ENCODE measurements around the gene CACNB4. TPM values are rescaled to one million over a fixed set of nuclear protein-coding genes. Genes with fewer than 3 reads are reported as not detected.
A peak's percentile ranks its signal among the peaks of the same experiment; 100 is the strongest.

The CACNB4 gene
- total RNA-seq, 1 experiment from 2014 or later = 2.0 TPM

DNA sequence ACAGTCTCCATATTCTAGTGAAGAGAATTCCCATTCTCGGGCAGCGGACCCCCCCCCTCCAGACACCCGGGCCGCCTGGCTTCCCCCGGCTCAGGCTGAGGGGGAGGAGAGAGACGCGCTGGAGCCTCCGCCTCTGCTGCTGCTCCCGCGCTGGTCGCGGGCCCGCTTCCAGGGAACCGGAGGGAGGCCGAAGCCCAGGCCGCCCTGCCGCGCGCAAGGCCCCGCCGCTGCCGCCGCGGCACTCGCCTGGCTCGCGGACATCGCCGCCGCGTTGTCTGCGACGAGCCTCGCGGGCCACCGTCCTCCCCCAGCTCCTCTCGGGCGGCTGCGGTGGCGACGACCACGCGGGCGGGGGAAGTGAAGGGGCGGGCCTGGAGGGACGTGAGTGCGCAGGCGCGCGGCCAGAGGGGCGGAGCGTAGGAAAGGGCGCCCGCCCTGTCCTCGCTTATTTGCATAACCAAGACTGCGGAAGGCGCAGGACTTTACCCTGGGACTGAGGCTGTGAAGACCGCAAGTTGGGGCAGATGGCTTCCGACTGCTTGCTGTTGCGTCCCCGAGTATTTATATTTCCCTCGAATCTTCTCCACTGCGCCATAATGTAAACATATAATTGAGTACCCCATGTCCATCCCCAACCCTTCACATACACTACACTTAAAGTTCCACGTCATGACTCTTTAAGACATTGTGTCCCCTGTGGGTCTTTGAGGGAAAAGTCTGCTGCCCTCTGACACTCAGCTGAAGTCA is 270.5 kb downstream of the CACNB4 start, which contains the start of gene ARL5A (continued):
- TF ChIP-seq, protein P1, sequence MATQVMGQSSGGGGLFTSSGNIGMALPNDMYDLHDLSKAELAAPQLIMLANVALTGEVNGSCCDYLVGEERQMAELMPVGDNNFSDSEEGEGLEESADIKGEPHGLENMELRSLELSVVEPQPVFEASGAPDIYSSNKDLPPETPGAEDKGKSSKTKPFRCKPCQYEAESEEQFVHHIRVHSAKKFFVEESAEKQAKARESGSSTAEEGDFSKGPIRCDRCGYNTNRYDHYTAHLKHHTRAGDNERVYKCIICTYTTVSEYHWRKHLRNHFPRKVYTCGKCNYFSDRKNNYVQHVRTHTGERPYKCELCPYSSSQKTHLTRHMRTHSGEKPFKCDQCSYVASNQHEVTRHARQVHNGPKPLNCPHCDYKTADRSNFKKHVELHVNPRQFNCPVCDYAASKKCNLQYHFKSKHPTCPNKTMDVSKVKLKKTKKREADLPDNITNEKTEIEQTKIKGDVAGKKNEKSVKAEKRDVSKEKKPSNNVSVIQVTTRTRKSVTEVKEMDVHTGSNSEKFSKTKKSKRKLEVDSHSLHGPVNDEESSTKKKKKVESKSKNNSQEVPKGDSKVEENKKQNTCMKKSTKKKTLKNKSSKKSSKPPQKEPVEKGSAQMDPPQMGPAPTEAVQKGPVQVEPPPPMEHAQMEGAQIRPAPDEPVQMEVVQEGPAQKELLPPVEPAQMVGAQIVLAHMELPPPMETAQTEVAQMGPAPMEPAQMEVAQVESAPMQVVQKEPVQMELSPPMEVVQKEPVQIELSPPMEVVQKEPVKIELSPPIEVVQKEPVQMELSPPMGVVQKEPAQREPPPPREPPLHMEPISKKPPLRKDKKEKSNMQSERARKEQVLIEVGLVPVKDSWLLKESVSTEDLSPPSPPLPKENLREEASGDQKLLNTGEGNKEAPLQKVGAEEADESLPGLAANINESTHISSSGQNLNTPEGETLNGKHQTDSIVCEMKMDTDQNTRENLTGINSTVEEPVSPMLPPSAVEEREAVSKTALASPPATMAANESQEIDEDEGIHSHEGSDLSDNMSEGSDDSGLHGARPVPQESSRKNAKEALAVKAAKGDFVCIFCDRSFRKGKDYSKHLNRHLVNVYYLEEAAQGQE (IDR thresholded peaks at IDR 0.05; ENCODE audit: low read depth) = no peak
- no peak for TF ChIP-seq ZNF274 (IDR thresholded peaks at IDR 0.05; ENCODE audit: low read depth, low read length)

DNA sequence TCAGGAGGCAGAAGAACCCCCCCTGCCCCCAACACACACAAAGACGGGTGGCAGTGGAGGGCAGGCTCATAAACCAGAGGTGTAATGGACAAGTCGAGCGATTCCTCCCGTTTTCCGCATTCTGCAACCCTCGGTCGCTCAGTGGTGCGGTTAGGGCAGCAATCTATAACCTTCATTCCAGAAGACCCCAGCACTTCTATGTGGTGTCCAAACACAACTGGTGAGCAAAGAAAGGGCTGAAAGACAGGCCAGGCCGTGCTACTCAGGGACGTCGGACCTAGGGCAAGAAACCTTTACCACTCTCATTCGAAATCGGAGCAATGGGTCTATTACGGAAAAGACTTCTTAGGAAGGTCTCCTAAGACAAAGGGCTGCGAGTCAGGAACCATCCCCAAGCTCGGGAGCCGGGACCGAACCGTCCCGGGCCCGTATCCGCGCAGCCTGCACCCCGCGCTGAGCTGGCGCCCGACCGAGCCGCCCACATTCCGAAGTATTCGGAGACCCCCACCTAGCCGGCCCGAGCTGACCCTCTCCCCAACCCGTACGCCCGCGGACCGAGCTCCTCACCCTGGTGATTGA is 271.2 kb downstream of the CACNB4 start:
- H3K27ac ChIP-seq (ENCODE audit: low read depth, low read length) = peak overlapping the region; percentile 75
- H3K4me2 ChIP-seq (ENCODE audit: low read length) = peak overlapping the region; percentile 81
- H3K9me3 ChIP-seq (ENCODE audit: control insufficient read depth in 1 of 2, insufficient read depth in 1 of 2, low read depth in 1 of 2, low read length in 2 of 2) = no peaks in the 10 kb centered on the region
- H2AFZ ChIP-seq (ENCODE audit: low read depth, low read length, poor library complexity, severe bottlenecking) = no peak overlapping the region
- DNase-seq (ENCODE audit: low read depth, low spot score) = no peak
- intact Hi-C loops (cut with micrococcal nuclease) = no loop called here
- peak overlapping the region; percentile 94 for H3K9ac ChIP-seq (ENCODE audit: low read length)
- CTCF ChIA-PET = interaction anchor here (1.6 kb wide), 1 partner anchor 19 kb away, joined by 3 read pairs; no protein-coding TSS in a partner anchor
- RAD21 ChIA-PET (ENCODE audit: low non-redundant PET in 1 of 2, low total read pairs in 2 of 2, uncharacterized antibody in 2 of 2, unreplicated experiment in 2 of 2) = no interaction called here
- POLR2A ChIA-PET = interaction anchor here (0.7 to 1.3 kb wide), 4 partner anchors 8 to 20 kb away, joined by 3 to 6 read pairs (median 4); no protein-coding TSS in a partner anchor
- H3K79me2 ChIP-seq (ENCODE audit: insufficient read depth, low read length) = peaks cover 56% of the 10 kb centered on the region
- peaks cover 0 to 16% of the 10 kb centered on the region in 2 experiments; a peak in 3 of 4 replicates for H3K4me1 ChIP-seq (ENCODE audit: control insufficient read depth in 1 of 2, insufficient read depth in 2 of 2, low read length in 2 of 2)
- no TSS peak for BruUV-seq (replicated peaks)
- TF ChIP-seq SP1 (IDR thresholded peaks at IDR 0.05; ENCODE audit: low read depth) (no peak), YY1 (IDR thresholded peaks at IDR 0.05; ENCODE audit: extremely low read depth, insufficient replicate concordance, low read depth, low read length) (no peak), JUND (IDR thresholded peaks at IDR 0.05) (no peak), EGR1 (IDR thresholded peaks at IDR 0.05; ENCODE audit: low read depth) (no peak)
- TF ChIP-seq, protein P2, sequence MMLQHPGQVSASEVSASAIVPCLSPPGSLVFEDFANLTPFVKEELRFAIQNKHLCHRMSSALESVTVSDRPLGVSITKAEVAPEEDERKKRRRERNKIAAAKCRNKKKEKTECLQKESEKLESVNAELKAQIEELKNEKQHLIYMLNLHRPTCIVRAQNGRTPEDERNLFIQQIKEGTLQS (IDR thresholded peaks at IDR 0.05) = no peak
- TF ChIP-seq, protein P3, sequence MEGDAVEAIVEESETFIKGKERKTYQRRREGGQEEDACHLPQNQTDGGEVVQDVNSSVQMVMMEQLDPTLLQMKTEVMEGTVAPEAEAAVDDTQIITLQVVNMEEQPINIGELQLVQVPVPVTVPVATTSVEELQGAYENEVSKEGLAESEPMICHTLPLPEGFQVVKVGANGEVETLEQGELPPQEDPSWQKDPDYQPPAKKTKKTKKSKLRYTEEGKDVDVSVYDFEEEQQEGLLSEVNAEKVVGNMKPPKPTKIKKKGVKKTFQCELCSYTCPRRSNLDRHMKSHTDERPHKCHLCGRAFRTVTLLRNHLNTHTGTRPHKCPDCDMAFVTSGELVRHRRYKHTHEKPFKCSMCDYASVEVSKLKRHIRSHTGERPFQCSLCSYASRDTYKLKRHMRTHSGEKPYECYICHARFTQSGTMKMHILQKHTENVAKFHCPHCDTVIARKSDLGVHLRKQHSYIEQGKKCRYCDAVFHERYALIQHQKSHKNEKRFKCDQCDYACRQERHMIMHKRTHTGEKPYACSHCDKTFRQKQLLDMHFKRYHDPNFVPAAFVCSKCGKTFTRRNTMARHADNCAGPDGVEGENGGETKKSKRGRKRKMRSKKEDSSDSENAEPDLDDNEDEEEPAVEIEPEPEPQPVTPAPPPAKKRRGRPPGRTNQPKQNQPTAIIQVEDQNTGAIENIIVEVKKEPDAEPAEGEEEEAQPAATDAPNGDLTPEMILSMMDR (IDR thresholded peaks at IDR 0.05 in 2 of 3, conservative IDR thresholded peaks at IDR 0.05 in 1 of 3; ENCODE audit: borderline replicate concordance in 1 of 3, insufficient read depth in 1 of 3, low read depth in 2 of 3, low read length in 2 of 3) = no peak
- peak; percentile 38 for ATAC-seq
- H3K27me3 ChIP-seq (ENCODE audit: insufficient read depth, low read length) = no peaks in the 10 kb centered on the region
- H3K36me3 ChIP-seq (ENCODE audit: control insufficient read depth in 1 of 2, insufficient read depth in 2 of 2, low read length in 2 of 2) = 0 out of 4 replicates have a peak, but pooled peaks cover 0 to 7% of the 10 kb centered on the region in 2 experiments
- H4K20me1 ChIP-seq (ENCODE audit: insufficient read depth) = peaks cover 11% of the 10 kb centered on the region; the same call in 1 of the 2 replicates
- no peaks in the 10 kb centered on the region for H3K9me2 ChIP-seq (ENCODE audit: insufficient read depth)
- peak overlapping the region; percentile 81 for H3K4me3 ChIP-seq (replicated peaks in 1 of 2; ENCODE audit: low read depth in 1 of 2, low read length in 2 of 2)

Measured in HCT116 (cell line).